ENCODE results near the gene GSTM4.

- TF ChIP-seq POLR2AphosphoS5 (IDR thresholded peaks at IDR 0.05) (no peak), CTCF (IDR thresholded peaks at IDR 0.05) (peak; percentile 86 to 93 (median 86)), POLR2A (IDR thresholded peaks at IDR 0.05) (no peak)
Measured at GRCh38 chr1:109640285-109640865, 15.5 kb upstream of the GSTM4 start.
